HepG2 (cell line): ENCODE measurements around the gene SCYL1. TPM values are rescaled to one million over a fixed set of nuclear protein-coding genes. Genes with fewer than 3 reads are reported as not detected.

Source experiments
- ATAC-seq: fragments of 200-7000 bp; cut with Tn5 transposase; 3 replicates; pipeline ENCODE4 v1.9.1; 2020; ENCODE audit warnings: mild to moderate bottlenecking, moderate library complexity
- BruUV-seq: library from RNA; stranded (reverse); fragments of 400-500 nt; replicated peaks from 2 replicates; lab custom pipeline; 2021; lab: Mats Ljungman, UMichigan
- CTCF ChIA-PET: fragments of 300-600 bp; formaldehyde crosslinking; extraction: SDS; loops from one replicate; lab custom pipeline; 2021; ENCODE audit warnings: low total read pairs, inconsistent platforms, low intra/inter-chr PET ratio; lab: Yijun Ruan, JAX
- POLR2A ChIA-PET: fragments of 350-600 bp; sonication (Branson Sonifier 250); formaldehyde crosslinking; loops from one replicate; lab custom pipeline; 2020; ENCODE audit warnings: antibody characterized with exemption, inconsistent platforms; lab: Yijun Ruan, JAX
- DNase-seq: peaks from one replicate; pipeline ENCODE4 v3.0.0-alpha.2; 2015; ENCODE audit warnings: low spot score
- FAIRE-seq: peaks from 3 replicates; lab custom pipeline; 2011; peaks lifted over from hg19 to GRCh38; lab: Jason Lieb, UNC
- H2AFZ ChIP-seq: one replicate; pipeline ENCODE4 v1.6.1; 2011; ENCODE audit warnings: low read length, inconsistent platforms
- H3K27ac ChIP-seq: fragments of 300-600 bp; 3 replicates; pipeline ENCODE4 v1.8.0; 2011; ENCODE audit warnings: mixed run types, mild to moderate bottlenecking, mixed read lengths, low read length, inconsistent platforms; ENCODE audit not compliant: insufficient read depth; ENCODE audit errors: extremely low read length
- H3K27me3 ChIP-seq, 2 experiments: fragments of 200-600 bp in 1 of 2; 2 replicates in 1 of 2; 3 replicates in 1 of 2; pipeline versions ENCODE4 v1.6.0 to v1.8.0; 2011; ENCODE audit warnings: low read length in 2 of 2, mild to moderate bottlenecking in 2 of 2, moderate library complexity in 2 of 2, inconsistent platforms in 1 of 2; ENCODE audit not compliant: insufficient read depth in 2 of 2, control insufficient read depth in 1 of 2
- H3K36me3 ChIP-seq, 2 experiments: fragments of 200-600 bp in 1 of 2; replicated peaks in 1 of 2; 2 replicates in 1 of 2; 3 replicates in 1 of 2; pipeline versions ENCODE4 v1.5.1 to v1.8.0; 2011; ENCODE audit warnings: low read length in 2 of 2, inconsistent platforms in 1 of 2; ENCODE audit not compliant: insufficient read depth in 2 of 2, control insufficient read depth in 1 of 2
- H3K4me1 ChIP-seq: 2 replicates; pipeline ENCODE4 v1.5.1; 2012; ENCODE audit warnings: low read length, inconsistent platforms; ENCODE audit not compliant: insufficient read depth
- H3K4me2 ChIP-seq: 2 replicates; pipeline ENCODE4 v1.6.0; 2011; ENCODE audit warnings: low read depth, low read length, inconsistent platforms
- H3K4me3 ChIP-seq, 3 experiments: fragments of 200-600 bp in 1 of 3; sonication (generic), shearing (Covaris generic) in 1 of 3; replicated peaks in 1 of 3; 2 replicates each; pipeline ENCODE4 v1.5.1; 2011 to 2016; ENCODE audit warnings: low read length in 3 of 3, inconsistent platforms in 2 of 3, low read depth in 2 of 3, mild to moderate bottlenecking in 2 of 3, control low read depth in 1 of 3, mixed read lengths in 1 of 3; ENCODE audit not compliant: insufficient read depth in 1 of 3
- H3K79me2 ChIP-seq: one replicate; pipeline ENCODE4 v1.6.1; 2011; ENCODE audit warnings: low read length, inconsistent platforms; ENCODE audit not compliant: insufficient read depth
- H3K9ac ChIP-seq: 2 replicates; pipeline ENCODE4 v1.6.0; 2011; ENCODE audit warnings: mild to moderate bottlenecking, low read depth, low read length, inconsistent platforms; ENCODE audit not compliant: insufficient read depth
- H3K9me3 ChIP-seq: 2 replicates; pipeline ENCODE4 v1.5.1; 2012; ENCODE audit warnings: mild to moderate bottlenecking, low read length
- H4K20me1 ChIP-seq: 2 replicates; pipeline ENCODE4 v1.6.0; 2011; ENCODE audit warnings: inconsistent platforms, mild to moderate bottlenecking, low read length, moderate library complexity; ENCODE audit not compliant: insufficient read depth
- ATF7 ChIP-seq, 2 experiments: fragments of 450-650 bp in 1 of 2; sonication (generic) in 1 of 2; formaldehyde crosslinking in 1 of 2; IDR thresholded peaks; 2 replicates each; pipeline versions ENCODE4 v1.4.0 to v1.6.1; 2016 to 2020; ENCODE audit warnings: antibody characterized with exemption in 1 of 2, mild to moderate bottlenecking in 1 of 2, missing genetic modification reagents in 1 of 2
- HNF4A ChIP-seq: sonication (generic); formaldehyde crosslinking; IDR thresholded peaks from 2 replicates; pipeline ENCODE4 v1.4.0; 2020; ENCODE audit warnings: missing genetic modification reagents
- KAT7 ChIP-seq: IDR thresholded peaks from 2 replicates; pipeline ENCODE4 v1.6.1; 2018; ENCODE audit warnings: borderline replicate concordance, missing compliant biosample characterization
- MEIS1 ChIP-seq: sonication (generic); formaldehyde crosslinking; IDR thresholded peaks from 2 replicates; pipeline ENCODE4 v1.9.0; 2021; ENCODE audit warnings: mild to moderate bottlenecking, missing genetic modification reagents, moderate library complexity, borderline replicate concordance
- NKX3-1 ChIP-seq: sonication (generic); formaldehyde crosslinking; IDR thresholded peaks from 2 replicates; pipeline ENCODE4 v1.5.0; 2020; ENCODE audit warnings: missing genetic modification reagents
- NONO ChIP-seq, 2 experiments: fragments of 450-650 bp in 1 of 2; sonication (generic) in 1 of 2; formaldehyde crosslinking in 1 of 2; IDR thresholded peaks in 1 of 2; conservative IDR thresholded peaks in 1 of 2; 2 replicates each; pipeline versions ENCODE4 v1.6.1 to v1.8.0; 2017 to 2022; ENCODE audit warnings: mild to moderate bottlenecking in 1 of 2, missing genetic modification reagents in 1 of 2, moderate library complexity in 1 of 2
- SMARCE1 ChIP-seq: fragments of 450-650 bp; IDR thresholded peaks from 2 replicates; pipeline ENCODE4 v1.6.1; 2017; ENCODE audit warnings: borderline replicate concordance
- SPEN ChIP-seq: sonication (generic); formaldehyde crosslinking; IDR thresholded peaks from 2 replicates; pipeline ENCODE4 v1.5.1; 2020; ENCODE audit warnings: low read depth, mild to moderate bottlenecking, missing genetic modification reagents
- SRY ChIP-seq: sonication (generic); formaldehyde crosslinking; IDR thresholded peaks from 2 replicates; pipeline ENCODE4 v1.8.0; 2022; ENCODE audit warnings: mild to moderate bottlenecking, missing genetic modification reagents
- TP53 ChIP-seq: sonication (generic); formaldehyde crosslinking; conservative IDR thresholded peaks from 2 replicates; pipeline ENCODE4 v1.4.0; 2020; ENCODE audit warnings: missing genetic modification reagents
- ZNF12 ChIP-seq: sonication (generic); formaldehyde crosslinking; IDR thresholded peaks from 2 replicates; pipeline ENCODE4 v1.5.0; 2020; ENCODE audit warnings: missing genetic modification reagents
- ZNF232 ChIP-seq: sonication (generic); formaldehyde crosslinking; IDR thresholded peaks from 2 replicates; pipeline ENCODE4 v1.4.0; 2020; ENCODE audit warnings: missing genetic modification reagents, borderline replicate concordance
- ZNF605 ChIP-seq: sonication (generic); formaldehyde crosslinking; IDR thresholded peaks from 2 replicates; pipeline ENCODE4 v1.8.0; 2022; ENCODE audit warnings: mild to moderate bottlenecking, missing genetic modification reagents
- ZNF883 ChIP-seq: sonication (generic); formaldehyde crosslinking; IDR thresholded peaks from 2 replicates; pipeline ENCODE4 v1.5.1; 2020; ENCODE audit warnings: mild to moderate bottlenecking, missing genetic modification reagents; ENCODE audit errors: not compliant biosample characterization
- WGBS: methylation state at CpG from one replicate; pipeline ENCODE4 v1.1.6; 2017; ENCODE audit warnings: low lambda C conversion rate; 5-methylcytosine and 5-hydroxymethylcytosine counted together
- in situ Hi-C: cut with HindIII; loops from 2 replicates; pipeline ENCODE4 v1.10.0; 2017; ENCODE audit warnings: low pct_unique_long_range_greater_than_20kb; ENCODE audit not compliant: extremely low pct_ligation_motif_present
- intact Hi-C: fragments of 100-400 bp; cut with micrococcal nuclease; formaldehyde crosslinking; loops from one replicate; pipeline ENCODE4 v1.10.0; 2022; ENCODE audit not compliant: unreplicated experiment
- polyA plus RNA-seq, 8 experiments: library from polyadenylated mRNA; depleted of rRNA in 3 of 8; stranded (reverse) in 7 of 8; unstranded in 1 of 8; fragments of >200 nt; fragmentation: Illumina TruSeq in 4 of 8; extraction: Trizol in 4 of 8; gene quantifications; 2 replicates each; pipeline versions ENCODE4 v1.2.1 to v1.2.3, GENCODE V29; 2011 to 2016; ENCODE audit warnings: low read depth in 4 of 8, missing spikeins in 1 of 8, mixed read lengths in 1 of 8; ENCODE audit not compliant: insufficient read depth in 1 of 8
- total RNA-seq, 5 experiments: library from RNA; depleted of rRNA; stranded (reverse); fragments of >200 nt; fragmentation: Illumina TruSeq; extraction: Trizol; gene quantifications; 2 replicates each; pipeline ENCODE4 v1.2.3, GENCODE V29; 2016; ENCODE audit warnings: low read depth in 1 of 5
- TF ChIP-seq, protein P1 (sequence below): sonication (generic); formaldehyde crosslinking; IDR thresholded peaks from 2 replicates; pipeline ENCODE4 v1.5.0; 2020; ENCODE audit warnings: mild to moderate bottlenecking, missing genetic modification reagents, borderline replicate concordance
- TF ChIP-seq, protein P2 (sequence below): sonication (generic); formaldehyde crosslinking; IDR thresholded peaks from 2 replicates; pipeline ENCODE4 v1.4.0; 2020; ENCODE audit warnings: missing genetic modification reagents; ENCODE audit errors: not compliant biosample characterization

Gene SCYL1
- total and polyA plus RNA-seq, 2 of the 13 experiments (the other 11 are each of a cell fraction or from before 2014, with no cell fraction given), result 65.9 to 103 TPM

DNA sequence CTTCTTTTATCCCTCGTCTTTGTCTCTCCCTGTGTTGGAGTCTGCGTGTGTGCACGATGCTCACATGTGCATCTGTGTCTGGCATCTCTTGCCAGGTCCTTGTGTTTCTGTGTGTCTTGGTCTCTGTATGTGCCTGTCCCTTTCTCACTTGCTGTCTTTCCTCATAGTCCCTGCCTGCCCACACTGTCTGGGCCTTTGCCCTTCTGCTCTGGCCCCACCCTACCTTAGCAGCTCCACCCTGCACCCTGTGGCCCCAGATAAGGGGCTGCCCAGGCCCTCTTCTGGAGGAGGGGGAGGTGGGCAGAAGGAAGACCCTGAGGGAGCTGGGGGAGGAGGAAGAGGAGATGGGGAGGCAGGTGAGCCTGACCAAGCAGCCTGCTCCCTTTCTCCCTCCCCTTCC, 53.8 kb downstream of the SCYL1 start:
- BruUV-seq, result no TSS peak
- peaks cover 1% of the 10 kb centered on the region for H3K79me2 ChIP-seq
- ChIA-PET CTCF (no interaction called here), POLR2A (no interaction called here)
- no peak for ATAC-seq
- intact Hi-C loops, result no loop called here
- H2AFZ ChIP-seq, result no peak overlapping the region
- no peak overlapping the region for H3K4me2 ChIP-seq
- no peak overlapping the region for H3K4me3 ChIP-seq
- WGBS, result 87% methylated on average over 3 of the region's 3 CpGs
- no peak for DNase-seq
- peaks cover 50% of the 10 kb centered on the region for H3K4me1 ChIP-seq
- no peaks in the 10 kb centered on the region for H4K20me1 ChIP-seq
- in situ Hi-C loops, result loop anchor here (5.0 kb wide), 1 partner anchor 34 kb away; the partner anchor contains the start of gene MAP3K11
- no peak overlapping the region for H3K27ac ChIP-seq
- no peaks in the 10 kb centered on the region for H3K27me3 ChIP-seq
- H3K9me3 ChIP-seq, result no peaks in the 10 kb centered on the region
- FAIRE-seq, result no peak
- no peak overlapping the region for H3K9ac ChIP-seq
- peaks cover 2 to 6% of the 10 kb centered on the region in 2 experiments; a peak in 2 of 5 replicates for H3K36me3 ChIP-seq
- no peak for TF ChIP-seq SMARCE1
- TF ChIP-seq HNF4A, result no peak
- TF ChIP-seq, protein P1, sequence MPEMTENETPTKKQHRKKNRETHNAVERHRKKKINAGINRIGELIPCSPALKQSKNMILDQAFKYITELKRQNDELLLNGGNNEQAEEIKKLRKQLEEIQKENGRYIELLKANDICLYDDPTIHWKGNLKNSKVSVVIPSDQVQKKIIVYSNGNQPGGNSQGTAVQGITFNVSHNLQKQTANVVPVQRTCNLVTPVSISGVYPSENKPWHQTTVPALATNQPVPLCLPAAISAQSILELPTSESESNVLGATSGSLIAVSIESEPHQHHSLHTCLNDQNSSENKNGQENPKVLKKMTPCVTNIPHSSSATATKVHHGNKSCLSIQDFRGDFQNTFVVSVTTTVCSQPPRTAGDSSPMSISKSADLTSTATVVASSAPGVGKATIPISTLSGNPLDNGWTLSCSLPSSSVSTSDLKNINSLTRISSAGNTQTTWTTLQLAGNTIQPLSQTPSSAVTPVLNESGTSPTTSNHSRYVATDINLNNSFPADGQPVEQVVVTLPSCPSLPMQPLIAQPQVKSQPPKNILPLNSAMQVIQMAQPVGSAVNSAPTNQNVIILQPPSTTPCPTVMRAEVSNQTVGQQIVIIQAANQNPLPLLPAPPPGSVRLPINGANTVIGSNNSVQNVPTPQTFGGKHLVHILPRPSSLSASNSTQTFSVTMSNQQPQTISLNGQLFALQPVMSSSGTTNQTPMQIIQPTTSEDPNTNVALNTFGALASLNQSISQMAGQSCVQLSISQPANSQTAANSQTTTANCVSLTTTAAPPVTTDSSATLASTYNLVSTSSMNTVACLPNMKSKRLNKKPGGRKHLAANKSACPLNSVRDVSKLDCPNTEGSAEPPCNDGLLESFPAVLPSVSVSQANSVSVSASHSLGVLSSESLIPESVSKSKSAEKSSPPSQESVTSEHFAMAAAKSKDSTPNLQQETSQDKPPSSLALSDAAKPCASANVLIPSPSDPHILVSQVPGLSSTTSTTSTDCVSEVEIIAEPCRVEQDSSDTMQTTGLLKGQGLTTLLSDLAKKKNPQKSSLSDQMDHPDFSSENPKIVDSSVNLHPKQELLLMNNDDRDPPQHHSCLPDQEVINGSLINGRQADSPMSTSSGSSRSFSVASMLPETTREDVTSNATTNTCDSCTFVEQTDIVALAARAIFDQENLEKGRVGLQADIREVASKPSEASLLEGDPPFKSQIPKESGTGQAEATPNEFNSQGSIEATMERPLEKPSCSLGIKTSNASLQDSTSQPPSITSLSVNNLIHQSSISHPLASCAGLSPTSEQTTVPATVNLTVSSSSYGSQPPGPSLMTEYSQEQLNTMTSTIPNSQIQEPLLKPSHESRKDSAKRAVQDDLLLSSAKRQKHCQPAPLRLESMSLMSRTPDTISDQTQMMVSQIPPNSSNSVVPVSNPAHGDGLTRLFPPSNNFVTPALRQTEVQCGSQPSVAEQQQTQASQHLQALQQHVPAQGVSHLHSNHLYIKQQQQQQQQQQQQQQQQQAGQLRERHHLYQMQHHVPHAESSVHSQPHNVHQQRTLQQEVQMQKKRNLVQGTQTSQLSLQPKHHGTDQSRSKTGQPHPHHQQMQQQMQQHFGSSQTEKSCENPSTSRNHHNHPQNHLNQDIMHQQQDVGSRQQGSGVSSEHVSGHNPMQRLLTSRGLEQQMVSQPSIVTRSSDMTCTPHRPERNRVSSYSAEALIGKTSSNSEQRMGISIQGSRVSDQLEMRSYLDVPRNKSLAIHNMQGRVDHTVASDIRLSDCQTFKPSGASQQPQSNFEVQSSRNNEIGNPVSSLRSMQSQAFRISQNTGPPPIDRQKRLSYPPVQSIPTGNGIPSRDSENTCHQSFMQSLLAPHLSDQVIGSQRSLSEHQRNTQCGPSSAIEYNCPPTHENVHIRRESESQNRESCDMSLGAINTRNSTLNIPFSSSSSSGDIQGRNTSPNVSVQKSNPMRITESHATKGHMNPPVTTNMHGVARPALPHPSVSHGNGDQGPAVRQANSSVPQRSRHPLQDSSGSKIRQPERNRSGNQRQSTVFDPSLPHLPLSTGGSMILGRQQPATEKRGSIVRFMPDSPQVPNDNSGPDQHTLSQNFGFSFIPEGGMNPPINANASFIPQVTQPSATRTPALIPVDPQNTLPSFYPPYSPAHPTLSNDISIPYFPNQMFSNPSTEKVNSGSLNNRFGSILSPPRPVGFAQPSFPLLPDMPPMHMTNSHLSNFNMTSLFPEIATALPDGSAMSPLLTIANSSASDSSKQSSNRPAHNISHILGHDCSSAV, result no peak
- TF ChIP-seq NONO (IDR thresholded peaks at IDR 0.05), result no peak
- no peak for TF ChIP-seq NONO (CRISPR knock-in tag; conservative IDR thresholded peaks at IDR 0.05)
- no peak for TF ChIP-seq ZNF605 (CRISPR knock-in tag)
- TF ChIP-seq SPEN (CRISPR knock-in tag), result no peak
- no peak for TF ChIP-seq TP53 (CRISPR knock-in tag)
- no peak for TF ChIP-seq KAT7
- no peak for TF ChIP-seq ZNF232 (CRISPR knock-in tag)
- TF ChIP-seq ZNF12 (CRISPR knock-in tag), result no peak
- no peak for TF ChIP-seq ATF7 (IDR thresholded peaks at IDR 0.05)
- TF ChIP-seq ATF7 (CRISPR knock-in tag; IDR thresholded peaks at IDR 0.05), result no peak
- no peak for TF ChIP-seq ZNF883 (CRISPR knock-in tag)
- TF ChIP-seq, protein P2, sequence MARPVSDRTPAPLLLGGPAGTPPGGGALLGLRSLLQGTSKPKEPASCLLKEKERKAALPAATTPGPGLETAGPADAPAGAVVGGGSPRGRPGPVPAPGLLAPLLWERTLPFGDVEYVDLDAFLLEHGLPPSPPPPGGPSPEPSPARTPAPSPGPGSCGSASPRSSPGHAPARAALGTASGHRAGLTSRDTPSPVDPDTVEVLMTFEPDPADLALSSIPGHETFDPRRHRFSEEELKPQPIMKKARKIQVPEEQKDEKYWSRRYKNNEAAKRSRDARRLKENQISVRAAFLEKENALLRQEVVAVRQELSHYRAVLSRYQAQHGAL (CRISPR knock-in tag), result no peak
- no peak for TF ChIP-seq NKX3-1 (CRISPR knock-in tag)
- TF ChIP-seq MEIS1 (CRISPR knock-in tag), result no peak
- no peak for TF ChIP-seq SRY (CRISPR knock-in tag)
